HepG2 (cell line): Measurements from ENCODE around the gene RAB15. TPM values are rescaled to one million over a fixed set of nuclear protein-coding genes. Genes with fewer than 3 reads are reported as not detected.
A peak's percentile ranks its signal among the peaks of the same experiment; 100 is the strongest.

Experiments used
- E2F2 ChIP-seq: sonication (generic); formaldehyde crosslinking; IDR thresholded peaks from 2 replicates; pipeline ENCODE4 v1.4.0; 2020; ENCODE audit warnings: missing genetic modification reagents, borderline replicate concordance
- ERF ChIP-seq: IDR thresholded peaks from 2 replicates; pipeline ENCODE4 v1.6.1; 2018; ENCODE audit warnings: missing biosample characterization, missing genetic modification reagents
- KAT7 ChIP-seq: IDR thresholded peaks from 2 replicates; pipeline ENCODE4 v1.6.1; 2018; ENCODE audit warnings: borderline replicate concordance, missing compliant biosample characterization
- PRMT3 ChIP-seq: sonication (generic); formaldehyde crosslinking; IDR thresholded peaks from 2 replicates; pipeline ENCODE4 v1.8.1; 2022; ENCODE audit warnings: low read depth, mild to moderate bottlenecking, moderate library complexity, missing genetic modification reagents, borderline replicate concordance
- SP5 ChIP-seq: IDR thresholded peaks from 2 replicates; pipeline ENCODE4 v1.6.1; 2016; ENCODE audit warnings: low read depth, borderline replicate concordance
- THAP8 ChIP-seq: sonication (generic); formaldehyde crosslinking; IDR thresholded peaks from 2 replicates; pipeline ENCODE4 v1.5.1; 2020; ENCODE audit warnings: missing genetic modification reagents, mild to moderate bottlenecking, borderline replicate concordance
- TSC22D2 ChIP-seq: sonication (generic); formaldehyde crosslinking; IDR thresholded peaks from 2 replicates; pipeline ENCODE4 v1.5.1; 2020; ENCODE audit warnings: missing genetic modification reagents, mild to moderate bottlenecking, borderline replicate concordance
- ZBED4 ChIP-seq: sonication (generic); formaldehyde crosslinking; IDR thresholded peaks from 2 replicates; pipeline ENCODE4 v1.4.0; 2020; ENCODE audit warnings: missing genetic modification reagents, borderline replicate concordance
- ZNF256 ChIP-seq: sonication (generic); formaldehyde crosslinking; conservative IDR thresholded peaks from 2 replicates; pipeline ENCODE4 v1.4.0; 2020; ENCODE audit warnings: missing genetic modification reagents
- ZNF543 ChIP-seq: sonication (generic); formaldehyde crosslinking; IDR thresholded peaks from 2 replicates; pipeline ENCODE4 v1.4.0; 2020; ENCODE audit warnings: mild to moderate bottlenecking, missing genetic modification reagents
- ZNF546 ChIP-seq: sonication (generic); formaldehyde crosslinking; conservative IDR thresholded peaks from 2 replicates; pipeline ENCODE4 v1.8.1; 2023; ENCODE audit warnings: mild to moderate bottlenecking, missing genetic modification reagents
- ZNF766 ChIP-seq: sonication (generic); formaldehyde crosslinking; IDR thresholded peaks from 2 replicates; pipeline ENCODE4 v1.5.0; 2020; ENCODE audit warnings: missing genetic modification reagents, borderline replicate concordance
- ZNF878 ChIP-seq: sonication (generic); formaldehyde crosslinking; IDR thresholded peaks from 2 replicates; pipeline ENCODE4 v1.8.1; 2023; ENCODE audit warnings: mild to moderate bottlenecking, missing genetic modification reagents, moderate library complexity
- ZSCAN22 ChIP-seq: sonication (generic); formaldehyde crosslinking; IDR thresholded peaks from 2 replicates; pipeline ENCODE4 v1.4.0; 2020; ENCODE audit warnings: mild to moderate bottlenecking, missing genetic modification reagents
- ZSCAN9 ChIP-seq: IDR thresholded peaks from 2 replicates; pipeline ENCODE4 v1.6.1; 2016; ENCODE audit warnings: borderline replicate concordance
- polyA plus RNA-seq, 8 experiments: library from polyadenylated mRNA; depleted of rRNA in 3 of 8; stranded (reverse) in 7 of 8; unstranded in 1 of 8; fragments of >200 nt; fragmentation: Illumina TruSeq in 4 of 8; extraction: Trizol in 4 of 8; gene quantifications; 2 replicates each; pipeline versions ENCODE4 v1.2.1 to v1.2.3, GENCODE V29; 2011 to 2016; ENCODE audit warnings: low read depth in 4 of 8, missing spikeins in 1 of 8, mixed read lengths in 1 of 8; ENCODE audit not compliant: insufficient read depth in 1 of 8
- total RNA-seq, 5 experiments: library from RNA; depleted of rRNA; stranded (reverse); fragments of >200 nt; fragmentation: Illumina TruSeq; extraction: Trizol; gene quantifications; 2 replicates each; pipeline ENCODE4 v1.2.3, GENCODE V29; 2016; ENCODE audit warnings: low read depth in 1 of 5
- TF ChIP-seq, protein P1 (sequence below): sonication (generic); formaldehyde crosslinking; IDR thresholded peaks from 2 replicates; pipeline ENCODE4 v1.5.1; 2020; ENCODE audit warnings: missing genetic modification reagents, mild to moderate bottlenecking, borderline replicate concordance
- TF ChIP-seq, protein P2 (sequence below): sonication (generic); formaldehyde crosslinking; IDR thresholded peaks from 2 replicates; pipeline ENCODE4 v1.4.0; 2020; ENCODE audit warnings: missing genetic modification reagents, borderline replicate concordance

RAB15 gene
- total and polyA plus RNA-seq, 2 of the 13 experiments (the other 11 are each of a cell fraction or from before 2014, with no cell fraction given) = 7.4 to 18.5 TPM

- TF ChIP-seq, protein P1, sequence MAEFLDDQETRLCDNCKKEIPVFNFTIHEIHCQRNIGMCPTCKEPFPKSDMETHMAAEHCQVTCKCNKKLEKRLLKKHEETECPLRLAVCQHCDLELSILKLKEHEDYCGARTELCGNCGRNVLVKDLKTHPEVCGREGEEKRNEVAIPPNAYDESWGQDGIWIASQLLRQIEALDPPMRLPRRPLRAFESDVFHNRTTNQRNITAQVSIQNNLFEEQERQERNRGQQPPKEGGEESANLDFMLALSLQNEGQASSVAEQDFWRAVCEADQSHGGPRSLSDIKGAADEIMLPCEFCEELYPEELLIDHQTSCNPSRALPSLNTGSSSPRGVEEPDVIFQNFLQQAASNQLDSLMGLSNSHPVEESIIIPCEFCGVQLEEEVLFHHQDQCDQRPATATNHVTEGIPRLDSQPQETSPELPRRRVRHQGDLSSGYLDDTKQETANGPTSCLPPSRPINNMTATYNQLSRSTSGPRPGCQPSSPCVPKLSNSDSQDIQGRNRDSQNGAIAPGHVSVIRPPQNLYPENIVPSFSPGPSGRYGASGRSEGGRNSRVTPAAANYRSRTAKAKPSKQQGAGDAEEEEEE = 0 out of 2 replicates have a peak, but pooled peaks have one; percentile 63
- TF ChIP-seq THAP8 (CRISPR knock-in tag) (no peak), ZNF256 (CRISPR knock-in tag) (no peak), SP5 (CRISPR knock-in tag) (peak; percentile 78), KAT7 (CRISPR knock-in tag) (peak; percentile 54; the same call in 1 of the 2 replicates), TSC22D2 (CRISPR knock-in tag) (0 out of 2 replicates have a peak, but pooled peaks have one; percentile 45), ERF (CRISPR knock-in tag) (0 out of 2 replicates have a peak, but pooled peaks have one; percentile 29), ZSCAN9 (CRISPR knock-in tag) (peak; percentile 16; the same call in 1 of the 2 replicates), ZNF546 (CRISPR knock-in tag) (0 out of 2 replicates have a peak, but pooled peaks have one; percentile 55), ZSCAN22 (CRISPR knock-in tag) (no peak), ZNF878 (CRISPR knock-in tag) (no peak), ZBED4 (CRISPR knock-in tag) (0 out of 2 replicates have a peak, but pooled peaks have one; percentile 61), PRMT3 (CRISPR knock-in tag) (no peak), E2F2 (CRISPR knock-in tag) (0 out of 2 replicates have a peak, but pooled peaks have one; percentile 12), ZNF543 (CRISPR knock-in tag) (peak; percentile 76; the same call in 1 of the 2 replicates), ZNF766 (CRISPR knock-in tag) (no peak)
- TF ChIP-seq, protein P2, sequence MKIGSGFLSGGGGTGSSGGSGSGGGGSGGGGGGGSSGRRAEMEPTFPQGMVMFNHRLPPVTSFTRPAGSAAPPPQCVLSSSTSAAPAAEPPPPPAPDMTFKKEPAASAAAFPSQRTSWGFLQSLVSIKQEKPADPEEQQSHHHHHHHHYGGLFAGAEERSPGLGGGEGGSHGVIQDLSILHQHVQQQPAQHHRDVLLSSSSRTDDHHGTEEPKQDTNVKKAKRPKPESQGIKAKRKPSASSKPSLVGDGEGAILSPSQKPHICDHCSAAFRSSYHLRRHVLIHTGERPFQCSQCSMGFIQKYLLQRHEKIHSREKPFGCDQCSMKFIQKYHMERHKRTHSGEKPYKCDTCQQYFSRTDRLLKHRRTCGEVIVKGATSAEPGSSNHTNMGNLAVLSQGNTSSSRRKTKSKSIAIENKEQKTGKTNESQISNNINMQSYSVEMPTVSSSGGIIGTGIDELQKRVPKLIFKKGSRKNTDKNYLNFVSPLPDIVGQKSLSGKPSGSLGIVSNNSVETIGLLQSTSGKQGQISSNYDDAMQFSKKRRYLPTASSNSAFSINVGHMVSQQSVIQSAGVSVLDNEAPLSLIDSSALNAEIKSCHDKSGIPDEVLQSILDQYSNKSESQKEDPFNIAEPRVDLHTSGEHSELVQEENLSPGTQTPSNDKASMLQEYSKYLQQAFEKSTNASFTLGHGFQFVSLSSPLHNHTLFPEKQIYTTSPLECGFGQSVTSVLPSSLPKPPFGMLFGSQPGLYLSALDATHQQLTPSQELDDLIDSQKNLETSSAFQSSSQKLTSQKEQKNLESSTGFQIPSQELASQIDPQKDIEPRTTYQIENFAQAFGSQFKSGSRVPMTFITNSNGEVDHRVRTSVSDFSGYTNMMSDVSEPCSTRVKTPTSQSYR = no peak
These were observed 57.7 kb downstream of the RAB15 start, which contains the start of gene CHURC1 (continued) for GRCh38 chr14:64914237-64915028.
